NOMO-1 (cell line): Measurements from ENCODE around the gene PLEKHA1.

Experiments used
- DNase-seq, 2 experiments: peaks; one replicate each; lab custom pipeline; 2025; ENCODE audit not compliant: unreplicated experiment in 2 of 2; lab: John Stamatoyannopoulos, UW

The PLEKHA1 gene

GRCh38 chr10:122420624-122421007 is 46.1 kb downstream of the PLEKHA1 start:
- no peak for DNase-seq

GRCh38 chr10:122421054-122421625 is 46.6 kb downstream of the PLEKHA1 start:
- no peak for DNase-seq

- DNase-seq = no peak
These were observed 47.2 kb downstream of the PLEKHA1 start for GRCh38 chr10:122421742-122422141.

GRCh38 chr10:122422266-122422989 is 47.9 kb downstream of the PLEKHA1 start:
- no peak for DNase-seq

- DNase-seq = no peak
These were observed 49.6 kb downstream of the PLEKHA1 start for GRCh38 chr10:122424059-122424458.

- DNase-seq = no peak
These were observed 52.3 kb downstream of the PLEKHA1 start for GRCh38 chr10:122426829-122427228.

GRCh38 chr10:122427280-122427679 is 52.8 kb downstream of the PLEKHA1 start:
- no peak for DNase-seq

GRCh38 chr10:122435212-122435827 is 60.8 kb downstream of the PLEKHA1 start:
- DNase-seq = peak in 1 of 2 experiments; percentile 43

GRCh38 chr10:122441961-122442360 is 67.5 kb downstream of the PLEKHA1 start:
- DNase-seq = no peak

- DNase-seq = no peak
These were observed 71.0 kb downstream of the PLEKHA1 start for GRCh38 chr10:122445469-122445868.

GRCh38 chr10:122445904-122446303 is 71.4 kb downstream of the PLEKHA1 start:
- DNase-seq = no peak

- DNase-seq = no peak
These were observed 72.3 kb downstream of the PLEKHA1 start for GRCh38 chr10:122446668-122447423.

- no peak for DNase-seq
These were observed 74.1 kb downstream of the PLEKHA1 start for GRCh38 chr10:122448600-122448999.

GRCh38 chr10:122449153-122449552 is 74.6 kb downstream of the PLEKHA1 start:
- DNase-seq = no peak

GRCh38 chr10:122450353-122450990 is 76.0 kb downstream of the PLEKHA1 start:
- no peak for DNase-seq

- DNase-seq = no peak
These were observed 79.6 kb downstream of the PLEKHA1 start for GRCh38 chr10:122454071-122454470.

- no peak for DNase-seq
These were observed 80.1 kb downstream of the PLEKHA1 start, which contains the start of gene ARMS2 for GRCh38 chr10:122454603-122455080. Gene ARMS2 (plus strand): TSS chr10:122454653. CDS start chr10:122454728, 75 bp downstream.

- DNase-seq = no peak
These were observed 81.0 kb downstream of the PLEKHA1 start for GRCh38 chr10:122455376-122456079.

- no peak for DNase-seq
These were observed 83.4 kb downstream of the PLEKHA1 start for GRCh38 chr10:122457934-122458333.

GRCh38 chr10:122458693-122459092 is 84.2 kb downstream of the PLEKHA1 start:
- no peak for DNase-seq
